Pancreas (tissue), 10 donors: ENCODE measurements around the gene GADL1. TPM values are rescaled to one million over a fixed set of nuclear protein-coding genes. Genes with fewer than 3 reads are reported as not detected.

ENCODE experiments used
- ATAC-seq, 4 donors: fragments of 200-7000 bp; cut with Tn5 transposase; one replicate each; pipeline versions ENCODE4 v1.8.0 to v1.9.1; 2020; ENCODE audit warnings: mild to moderate bottlenecking in 4 of 4, moderate library complexity in 4 of 4
- DNase-seq, 6 donors: peaks; one replicate each; pipeline ENCODE4 v3.0.0-alpha.2; 2020
- FAIRE-seq: peaks from 2 replicates; lab custom pipeline; 2012; peaks lifted over from hg19 to GRCh38; lab: Jason Lieb, UNC
- H3K27ac ChIP-seq, 4 donors: fragments of 200-600 bp; sonication (generic); 1 replicate in 3 of 4; 2 replicates in 1 of 4; pipeline versions ENCODE4 v1.5.0 to v1.8.0; 2020
- H3K27me3 ChIP-seq, 4 donors: fragments of 200-600 bp; one replicate each; pipeline ENCODE4 v1.8.0; 2021
- H3K36me3 ChIP-seq, 3 donors: fragments of 200-600 bp; sonication (generic) in 1 of 3; one replicate each; pipeline versions ENCODE4 v1.5.0 to v1.8.0; 2020 to 2021
- H3K4me1 ChIP-seq, 3 donors: fragments of 200-600 bp; one replicate each; pipeline ENCODE4 v1.8.0; 2021
- H3K4me3 ChIP-seq, 4 donors: fragments of 200-600 bp; sonication (generic) in 2 of 4; one replicate each; pipeline versions ENCODE4 v1.5.0 to v1.8.0; 2020 to 2021
- H3K9me3 ChIP-seq, 4 donors: fragments of 200-600 bp; one replicate each; pipeline ENCODE4 v1.8.0; 2021
- CTCF ChIP-seq, 4 donors: fragments of 200-600 bp; sonication (generic) in 3 of 4; IDR thresholded peaks; one replicate each; pipeline versions ENCODE4 v1.5.0 to v1.8.0; 2021; ENCODE audit warnings: antibody characterized with exemption in 4 of 4
- WGBS, 2 donors: extraction: QIAGEN DNeasy Blood & Tissue Kit; methylation state at CpG; one replicate each; pipeline ENCODE4 v1.1.7; 2013; 5-methylcytosine and 5-hydroxymethylcytosine counted together
- intact Hi-C, 3 donors: fragments of 100-400 bp; cut with DNase I; formaldehyde crosslinking; loops; one replicate each; pipeline versions ENCODE4 v1.11.1 to v1.14.2; 2022
- polyA plus RNA-seq, 2 donors: library from polyadenylated mRNA; stranded (reverse); fragments of 200-250 nt; gene quantifications; one replicate each; pipeline ENCODE4 v1.2.3, GENCODE V29; 2013
- total RNA-seq, 6 donors: library from RNA; stranded (reverse); fragmentation: NEBNext Ultra II Directional in 4 of 6; extraction: Animal tissue kit (Norgen Biotek cat#: 25700) in 4 of 6; gene quantifications; one replicate each; pipeline versions ENCODE4 v1.2.1 to v1.2.4, GENCODE V29; 2021 to 2023
- donor health status: healthy with polysubstance abuse.
- donor health status: DM: no; HTN: no; CAD: no; lungs with moderate emphysema.
- donor health status: DM: no; HTN: no; CAD: no.
- donor health status: control.
- donor health status: control.
- donor health status: Bipolar disorder and iron deficiency.
- donor health status: DM: yes; HTN: yes; CAD: no.
- donor health status: DM: no; HTN: no; CAD: no.
- donor health status: DM: no; HTN: no; CAD: no.
- donor health status: DM: yes; HTN: yes; CAD: no.

GADL1 gene
- total and polyA plus RNA-seq, 8 donors: 0.07 TPM; not detected in 7

GRCh38 chr3:30912301-30912700, 17.8 kb upstream of the GADL1 start:
- H3K27ac ChIP-seq: no peak overlapping the region
- no peak for DNase-seq
- no peak for TF ChIP-seq CTCF (IDR thresholded peaks at IDR 0.05)
- no peaks in the 10 kb centered on the region for H3K4me1 ChIP-seq
- H3K36me3 ChIP-seq: no peaks in the 10 kb centered on the region
- H3K9me3 ChIP-seq: no peaks in the 10 kb centered on the region
- H3K27me3 ChIP-seq: no peaks in the 10 kb centered on the region
- H3K4me3 ChIP-seq: no peak overlapping the region
- ATAC-seq: no peak
- intact Hi-C loops: no loop called here
- FAIRE-seq: no peak

GRCh38 chr3:30908456-30909037, 14.1 kb upstream of the GADL1 start:
- Histone ChIP-seq H3K9me3 (no peaks in the 10 kb centered on the region), H3K36me3 (no peaks in the 10 kb centered on the region), H3K27me3 (no peaks in the 10 kb centered on the region), H3K27ac (no peak overlapping the region), H3K4me3 (no peak overlapping the region), H3K4me1 (no peaks in the 10 kb centered on the region)
- FAIRE-seq (no peak), DNase-seq (no peak), ATAC-seq (no peak)
- 51 to 58% methylated on average over 7 of the region's 7 CpGs for WGBS, 2 donors
- no peak for TF ChIP-seq CTCF (IDR thresholded peaks at IDR 0.05)
- intact Hi-C loops: no loop called here

- 25 to 33% methylated on average over 4 of the region's 4 CpGs for WGBS, 2 donors
These were observed 10.5 kb upstream of the GADL1 start for GRCh38 chr3:30904996-30905395.

GRCh38 chr3:30895329-30895728, 868 bp upstream of the GADL1 start:
- ATAC-seq (no peak), DNase-seq (no peak), FAIRE-seq (no peak)
- H3K36me3 ChIP-seq: no peaks in the 10 kb centered on the region
- no peak overlapping the region for H3K4me3 ChIP-seq
- intact Hi-C loops: no loop called here
- TF ChIP-seq CTCF (IDR thresholded peaks at IDR 0.05): no peak
- WGBS, 2 donors: 63 to 73% methylated on average over 5 of the region's 5 CpGs
- no peaks in the 10 kb centered on the region for H3K4me1 ChIP-seq
- no peaks in the 10 kb centered on the region for H3K9me3 ChIP-seq
- H3K27ac ChIP-seq: no peak overlapping the region
- peaks cover 0 to 6% (median 2%) of the 10 kb centered on the region in 4 donors for H3K27me3 ChIP-seq

More at GRCh38 chr3:30904996-30905395, 10.5 kb upstream of the GADL1 start:
- FAIRE-seq: no peak
- Histone ChIP-seq H3K27me3 (no peaks in the 10 kb centered on the region), H3K27ac (no peak overlapping the region), H3K4me3 (no peak overlapping the region), H3K36me3 (no peaks in the 10 kb centered on the region), H3K4me1 (no peaks in the 10 kb centered on the region), H3K9me3 (no peaks in the 10 kb centered on the region)
- no peak for ATAC-seq
- intact Hi-C loops: no loop called here
- no peak for TF ChIP-seq CTCF (IDR thresholded peaks at IDR 0.05)
- DNase-seq: no peak

GRCh38 chr3:30893678-30894325, 659 bp downstream of the GADL1 start:
- 36% methylated on average over 8 of the region's 8 CpGs for WGBS, 2 donors
- DNase-seq: no peak

More at GRCh38 chr3:30893678-30894325, 659 bp downstream of the GADL1 start:
- intact Hi-C loops: no loop called here
- ATAC-seq (no peak), FAIRE-seq (no peak)
- no peak overlapping the region for H3K27ac ChIP-seq
- H3K36me3 ChIP-seq: no peaks in the 10 kb centered on the region
- no peak for TF ChIP-seq CTCF (IDR thresholded peaks at IDR 0.05)
- H3K4me3 ChIP-seq: peak overlapping the region in 2 of 4 donors; percentile 38 to 59
- H3K4me1 ChIP-seq: no peaks in the 10 kb centered on the region
- H3K27me3 ChIP-seq: peaks cover 0 to 6% (median 2%) of the 10 kb centered on the region in 4 donors
- no peaks in the 10 kb centered on the region for H3K9me3 ChIP-seq
